NCI-H1694 treated with DMSO at 0.1 percent for 48 hours (cell line): Measurements from ENCODE around the gene THOC2.
"Not testable (repeated sequence)": the region's sequence is repeated elsewhere in the genome, so short reads cannot be mapped to it uniquely, and the experiment has no call there.

Experiments used
- DNase-seq: peaks from one replicate; lab custom pipeline; 2025; lab: John Stamatoyannopoulos, UW

Gene THOC2

DNA sequence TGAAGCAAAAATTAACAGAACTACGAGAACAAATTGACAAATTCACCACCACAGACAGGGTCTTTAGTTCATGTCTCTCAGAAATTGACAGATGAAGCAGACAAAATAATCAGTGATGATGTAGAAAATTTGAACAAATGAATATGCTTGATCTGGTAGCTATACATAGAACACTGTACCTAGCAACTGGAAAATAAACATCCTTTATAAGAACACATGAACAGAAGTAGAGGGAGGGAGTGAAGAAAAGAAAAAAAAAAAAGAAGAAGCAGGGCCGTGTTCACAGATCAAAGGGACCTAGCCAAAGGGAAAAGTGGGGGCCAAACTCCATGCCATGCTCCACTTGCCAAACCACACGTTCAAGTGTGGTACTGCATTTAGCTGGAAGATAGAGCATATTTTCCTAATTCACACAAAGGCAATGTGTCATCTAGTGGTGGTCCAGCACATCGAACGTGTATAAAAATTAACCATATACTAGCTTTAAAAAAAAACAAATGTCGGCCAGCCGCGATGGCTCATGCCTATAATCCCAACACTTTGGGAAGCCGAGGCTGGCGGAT is 5.6 kb upstream of the THOC2 start:
- no peak for DNase-seq

DNA sequence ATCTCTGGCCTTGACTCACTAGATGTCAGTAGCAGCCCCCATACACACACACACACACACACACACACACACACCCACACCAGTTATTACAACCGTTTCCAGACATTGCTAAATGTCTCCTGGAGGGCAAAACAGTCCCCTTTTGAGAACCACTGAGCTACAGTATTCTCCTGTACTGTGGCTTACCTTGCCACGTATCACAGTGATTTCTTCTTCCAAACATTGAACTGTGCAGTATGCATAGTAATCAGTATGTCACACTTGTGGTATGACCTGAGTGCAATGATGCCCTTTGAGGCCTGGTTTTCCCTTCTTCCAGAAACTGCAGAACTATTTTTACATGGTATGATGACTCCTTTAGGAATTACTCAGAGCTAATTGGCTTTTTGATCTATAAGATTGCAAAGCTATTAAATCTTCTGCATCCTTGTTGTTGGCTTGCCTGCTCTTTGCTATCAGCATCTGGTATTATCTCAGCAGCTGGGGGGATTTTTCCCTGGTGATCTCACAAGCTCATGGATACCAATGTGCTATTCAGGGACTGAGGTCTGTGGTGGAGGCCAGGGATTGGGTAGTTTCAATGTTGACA is 3.6 kb upstream of the THOC2 start:
- no peak for DNase-seq

DNA sequence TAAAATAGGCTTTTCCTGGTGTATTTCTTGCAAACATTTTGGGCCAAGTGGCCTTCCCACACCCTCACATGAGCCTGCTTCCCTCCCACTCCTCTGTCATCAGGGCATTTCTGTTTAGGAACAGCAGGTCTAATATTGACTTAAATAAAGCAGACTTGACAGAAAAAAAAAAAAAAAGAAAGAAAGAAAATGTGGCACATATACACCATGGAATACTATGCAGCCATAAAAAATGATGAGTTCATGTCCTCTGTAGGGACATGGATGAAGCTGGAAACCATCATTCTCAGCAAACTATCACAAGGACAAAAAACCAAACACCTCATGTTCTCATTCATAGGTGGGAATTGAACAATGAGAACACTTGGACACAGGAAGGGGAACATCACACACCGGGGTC is 2.3 kb upstream of the THOC2 start:
- DNase-seq, result not testable (repeated sequence)

DNA sequence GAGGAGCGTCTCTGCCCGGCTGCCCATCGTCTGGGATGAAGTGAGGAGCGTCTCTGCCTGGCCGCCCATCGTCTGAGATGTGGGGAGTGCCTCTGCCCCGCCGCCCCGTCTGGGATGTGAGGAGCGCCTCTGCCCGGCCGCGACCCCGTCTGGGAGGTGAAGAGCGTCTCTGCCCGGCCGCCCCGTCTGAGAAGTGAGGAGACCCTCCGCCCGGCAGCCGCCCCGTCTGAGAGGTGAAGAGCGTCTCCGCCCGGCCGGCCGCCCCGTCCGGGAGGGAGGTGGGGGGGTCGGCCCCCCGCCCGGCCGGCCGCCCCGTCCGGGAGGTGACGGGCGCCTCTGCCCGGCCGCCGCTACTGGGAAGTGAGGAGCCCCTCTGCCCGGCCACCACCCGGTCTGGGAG is 1.2 kb upstream of the THOC2 start:
- not testable (repeated sequence) for DNase-seq

DNA sequence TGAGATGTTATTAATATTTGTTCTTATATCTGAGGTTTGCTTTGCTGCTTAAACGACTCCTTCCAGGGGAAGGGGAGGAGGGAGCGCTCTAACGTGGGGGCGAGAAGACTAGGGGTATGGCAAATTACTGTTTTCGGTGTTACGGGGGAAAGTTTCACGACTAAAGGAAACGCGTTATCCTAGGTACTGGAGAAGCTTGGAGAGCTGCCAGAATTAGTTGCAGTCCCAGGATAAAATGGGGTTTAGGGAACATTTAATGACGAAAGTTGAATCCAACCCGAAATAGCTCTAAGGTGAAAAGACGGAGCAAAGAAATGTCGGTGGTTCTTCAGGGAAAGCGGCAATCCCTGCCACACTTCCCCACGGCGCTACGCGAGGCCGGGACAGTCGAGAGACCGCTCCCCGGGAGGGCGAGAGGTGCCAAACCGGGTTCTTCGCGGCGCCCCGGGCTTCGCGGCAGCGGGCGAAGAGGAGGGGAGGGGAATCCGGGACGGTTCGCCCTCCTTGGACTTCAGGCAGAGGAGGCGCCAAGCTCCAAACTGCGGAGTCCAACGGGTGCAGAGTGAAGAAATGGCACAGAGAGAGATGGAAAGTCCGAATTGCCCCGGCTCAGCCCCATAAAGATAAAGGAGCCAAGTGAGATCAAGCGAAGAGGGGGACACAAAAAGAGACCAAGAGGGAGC is 724 bp downstream of the THOC2 start:
- DNase-seq, result no peak

DNA sequence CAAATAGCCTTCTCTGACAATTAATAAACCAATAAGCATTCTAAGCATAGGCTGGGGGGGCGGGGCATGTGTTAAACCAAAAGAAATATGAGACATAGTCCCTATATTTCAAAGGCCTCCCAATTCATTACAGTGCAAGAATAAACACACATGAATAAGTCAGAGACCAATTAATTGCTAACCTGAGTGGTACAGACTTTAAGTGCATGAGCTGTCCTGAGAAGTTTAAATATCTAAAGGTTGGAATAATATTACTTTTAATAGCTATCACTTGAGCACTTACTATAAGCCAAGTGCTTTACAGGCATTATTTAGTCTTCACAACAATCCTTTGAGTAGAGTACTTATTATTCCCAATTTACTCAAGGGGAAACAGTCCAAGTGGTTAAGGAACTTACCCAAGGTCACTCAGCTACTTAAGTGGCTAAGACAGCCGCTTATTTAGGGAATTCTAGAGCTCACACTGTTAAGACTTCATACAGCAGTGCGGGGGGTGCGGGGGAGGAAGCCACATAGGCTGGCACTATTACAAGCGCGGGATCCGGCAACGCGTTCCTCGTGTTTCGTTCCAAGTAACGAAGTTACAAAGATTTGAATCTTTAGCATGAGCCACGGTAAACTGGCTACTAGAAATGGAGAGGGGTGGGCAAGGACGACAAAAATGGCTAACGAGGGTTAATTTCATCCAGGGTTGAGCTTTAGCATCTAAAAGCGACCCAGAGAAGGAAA is 1.4 kb downstream of the THOC2 start:
- no peak for DNase-seq

DNA sequence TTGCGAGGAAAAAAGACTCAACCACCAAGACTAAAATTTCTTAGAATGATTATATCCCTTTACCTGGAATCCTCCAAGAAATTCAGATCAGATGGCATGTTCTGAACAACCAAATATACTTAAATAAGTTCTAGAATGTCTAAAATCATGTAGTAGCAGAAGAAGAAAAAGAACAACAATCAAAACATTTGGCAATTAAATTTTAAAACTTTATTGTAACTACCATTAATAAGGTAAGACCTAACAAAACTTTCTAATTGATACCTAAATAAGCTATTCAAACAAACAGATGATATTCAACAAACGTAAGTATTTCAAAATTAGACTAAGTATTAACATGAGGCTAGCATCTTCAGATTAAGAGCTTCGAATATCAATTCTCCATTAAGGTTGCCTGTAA is 4.3 kb downstream of the THOC2 start:
- no peak for DNase-seq

DNA sequence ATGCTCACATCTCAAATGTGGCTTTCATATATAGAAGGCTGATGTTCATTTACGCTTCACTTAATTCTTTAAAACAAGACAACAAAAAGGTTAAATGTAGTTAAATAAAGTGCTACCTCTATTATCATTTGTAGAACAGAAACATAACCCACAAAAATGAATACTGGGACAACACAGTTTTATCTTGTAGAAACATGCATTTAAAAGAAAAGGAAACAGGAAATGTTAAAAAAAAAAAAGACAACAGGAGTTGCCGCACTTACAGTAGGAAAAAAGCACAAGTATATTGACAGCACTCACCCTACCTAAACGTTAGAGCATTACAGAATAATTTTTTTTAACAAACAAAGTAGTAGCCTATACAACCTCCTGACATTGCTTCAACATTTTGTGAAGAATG is 4.8 kb downstream of the THOC2 start:
- no peak for DNase-seq

DNA sequence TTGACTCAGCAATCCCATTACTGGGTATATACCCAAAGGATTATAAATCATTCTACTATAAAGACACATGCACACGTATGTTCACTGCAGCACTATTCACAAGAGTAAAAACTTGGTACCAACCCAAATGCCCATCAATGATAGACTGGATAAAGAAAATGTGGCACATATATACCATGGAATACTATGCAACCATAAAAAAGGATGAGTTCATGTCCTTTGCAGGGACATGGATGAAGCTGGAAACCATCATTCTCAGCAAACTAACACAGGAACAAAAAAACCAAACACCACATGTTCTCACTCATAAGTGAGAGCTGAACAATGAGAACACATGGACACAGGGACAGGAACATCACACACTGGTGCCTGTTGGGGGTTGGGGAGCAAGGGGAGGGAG is 10.7 kb downstream of the THOC2 start:
- DNase-seq, result not testable (repeated sequence)

DNA sequence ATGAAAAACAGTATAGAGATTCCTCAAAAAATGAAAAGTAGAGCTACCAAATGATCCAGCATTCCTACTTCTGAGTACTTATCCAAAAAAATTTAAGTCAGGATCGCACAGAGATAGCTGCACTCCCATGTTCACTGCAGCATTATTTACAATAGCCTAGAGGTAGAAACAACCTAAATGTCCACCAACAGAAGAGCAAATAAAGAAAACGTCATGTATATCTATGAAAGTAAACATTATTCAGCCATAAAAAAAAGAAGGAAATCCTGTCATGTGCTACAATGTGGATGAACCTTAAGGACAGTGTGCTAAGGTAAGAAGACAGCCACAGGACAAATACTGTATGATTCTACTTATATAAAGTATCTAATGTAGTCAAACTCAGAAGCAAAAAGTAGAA is 12.4 kb downstream of the THOC2 start:
- no peak for DNase-seq

DNA sequence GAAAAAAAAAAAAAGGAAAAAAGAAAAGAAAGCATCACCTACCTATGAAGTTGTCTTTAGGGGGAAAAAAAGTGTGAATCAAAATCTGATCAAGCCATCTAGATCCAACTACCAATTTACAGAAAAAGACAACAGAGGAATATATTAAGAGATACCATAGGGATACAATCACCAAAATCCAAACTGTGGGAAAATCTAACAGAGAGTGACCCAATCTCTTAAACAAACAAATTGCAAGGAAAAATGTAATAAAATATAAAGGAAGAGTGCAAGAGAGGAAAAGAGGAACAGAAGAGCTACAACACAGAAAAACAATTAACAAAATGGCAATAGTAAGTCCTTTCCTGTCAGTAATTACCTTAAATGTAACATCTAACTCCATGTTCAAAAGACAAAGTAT is 19.0 kb downstream of the THOC2 start:
- DNase-seq, result no peak

DNA sequence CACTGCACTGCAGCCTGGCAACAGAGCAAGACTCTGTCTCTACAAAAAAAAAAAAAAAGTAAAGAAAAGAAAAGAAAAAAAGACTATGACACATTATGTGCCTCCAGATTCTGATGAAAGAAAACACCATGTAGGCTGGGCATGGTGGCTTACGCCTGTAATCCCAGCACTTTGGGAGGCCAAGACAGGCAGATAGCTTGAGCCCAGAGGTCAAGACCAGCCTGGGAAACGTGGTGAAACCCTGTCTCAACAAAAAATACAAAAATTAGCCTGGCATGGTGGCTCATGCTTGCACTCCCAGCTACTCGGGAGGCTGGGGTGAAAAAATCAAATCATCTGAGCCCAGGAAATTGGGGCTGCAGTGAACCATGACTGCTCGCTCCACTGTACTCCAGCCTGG is 19.4 kb downstream of the THOC2 start:
- no peak for DNase-seq

DNA sequence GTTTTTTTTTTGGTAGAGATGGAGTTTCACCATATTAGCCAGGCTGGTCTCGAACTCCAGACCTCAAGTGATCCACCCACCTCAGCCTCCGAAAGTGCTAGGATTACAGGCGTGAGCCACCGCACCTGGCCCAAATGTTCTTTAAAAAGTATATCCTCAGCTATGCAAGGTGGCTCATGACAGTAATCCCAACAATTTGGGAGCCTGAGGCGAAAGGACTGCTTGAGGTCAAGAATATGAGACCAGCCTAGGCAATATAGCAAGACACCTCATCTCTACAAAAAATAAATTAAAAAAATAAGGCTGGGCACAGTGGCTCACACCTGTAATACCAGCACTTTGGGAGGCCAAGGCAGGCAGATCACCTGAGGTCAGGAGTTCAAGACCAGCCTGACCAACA is 21.7 kb downstream of the THOC2 start:
- not testable (repeated sequence) for DNase-seq

DNA sequence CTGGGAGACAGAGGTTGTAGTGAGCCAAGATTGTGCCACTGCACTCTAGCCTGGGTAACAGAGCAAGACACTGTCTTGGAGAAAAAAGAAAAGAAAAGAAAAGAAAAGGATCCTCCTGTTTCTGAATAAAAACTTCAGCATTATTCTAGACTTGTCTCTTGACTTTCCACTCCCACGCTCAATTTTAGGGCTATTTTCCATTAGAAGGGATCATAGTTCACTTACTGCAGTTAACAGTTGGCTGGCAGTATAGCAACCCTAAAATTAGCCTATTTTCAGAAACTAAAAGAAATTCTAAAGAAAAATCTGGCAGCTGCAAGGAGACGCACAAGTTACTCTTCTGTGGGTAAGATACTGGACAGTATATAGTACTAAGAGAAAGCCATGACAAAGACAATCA is 28.1 kb downstream of the THOC2 start:
- DNase-seq, result no peak

DNA sequence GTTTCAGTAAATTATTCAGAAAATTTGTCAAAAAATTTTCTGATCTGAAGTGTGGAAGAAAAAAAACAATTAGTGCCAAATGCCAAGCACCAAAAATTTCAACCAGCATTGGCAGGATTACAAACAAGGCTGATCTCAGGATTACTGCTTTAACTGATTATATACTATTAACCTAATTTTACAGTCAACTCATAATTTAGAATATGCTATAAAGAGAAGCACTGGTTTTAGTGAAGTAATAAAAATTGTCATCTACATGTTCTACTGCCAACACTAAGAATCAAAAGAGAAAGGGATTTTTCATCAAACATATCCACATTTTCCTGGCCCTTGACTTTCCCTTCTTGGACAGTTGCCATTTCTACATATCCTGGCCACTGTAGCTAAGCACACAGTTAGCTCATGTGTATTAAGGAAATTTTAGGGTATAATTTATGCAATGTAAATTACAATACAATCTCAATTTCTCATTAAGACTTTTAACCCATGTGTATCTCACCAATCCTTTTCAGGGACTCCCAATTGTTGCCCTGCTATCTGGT is 33.8 kb downstream of the THOC2 start:
- DNase-seq, result no peak

DNA sequence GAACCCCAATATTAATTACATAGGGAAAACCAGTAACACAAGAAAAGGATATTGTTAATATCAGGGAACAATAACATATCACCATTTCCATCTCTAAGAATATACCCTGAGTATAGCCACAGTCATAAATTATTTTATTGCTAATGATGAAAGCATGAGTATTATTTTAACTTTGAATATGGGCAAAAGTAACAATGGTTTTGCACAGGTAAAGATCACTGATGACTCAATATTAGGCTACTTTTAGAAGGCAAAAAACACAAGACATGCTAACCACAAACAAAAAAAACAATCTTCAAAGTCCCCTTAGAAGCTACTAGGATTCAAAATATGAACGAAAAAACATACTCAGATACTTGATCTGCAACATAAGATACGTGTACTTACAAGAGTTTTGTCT is 36.5 kb downstream of the THOC2 start:
- DNase-seq, result no peak

DNA sequence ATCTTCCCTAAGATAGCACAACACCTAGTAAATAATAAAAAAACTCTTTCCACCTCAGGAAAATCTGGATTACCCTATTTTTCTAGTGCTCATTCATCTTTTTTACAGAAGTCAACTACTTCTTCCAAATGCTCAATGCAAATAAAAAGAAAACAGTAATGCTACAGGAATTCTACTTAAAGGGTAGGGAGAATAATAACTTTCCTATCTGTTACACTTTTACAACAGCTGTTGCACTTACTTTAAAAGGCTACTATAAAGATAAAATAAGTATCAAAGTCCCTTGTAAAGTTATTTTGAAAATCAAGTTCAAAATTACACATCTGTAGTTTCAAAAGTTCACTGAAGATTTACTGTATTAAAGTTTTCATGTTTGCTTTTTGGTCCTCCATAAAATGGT is 37.6 kb downstream of the THOC2 start:
- DNase-seq, result no peak

DNA sequence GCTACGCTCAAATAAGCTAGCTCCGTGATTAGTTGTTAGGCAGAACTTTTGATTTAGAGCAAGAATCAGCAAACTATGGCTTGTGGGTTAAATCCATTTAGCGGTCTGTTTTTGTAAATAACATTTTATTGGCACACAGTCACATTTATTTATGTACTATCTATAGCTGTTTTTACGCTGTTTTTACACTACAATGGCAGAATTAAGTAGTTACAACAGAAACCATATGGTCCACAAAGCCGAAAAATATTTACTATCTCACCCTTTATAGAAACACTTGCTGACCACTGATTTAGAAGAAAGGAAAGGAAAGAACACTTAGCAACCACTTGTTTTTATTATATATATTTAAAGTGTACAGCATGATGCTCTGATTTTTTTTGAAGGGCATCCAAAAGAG is 41.1 kb downstream of the THOC2 start:
- DNase-seq, result no peak

DNA sequence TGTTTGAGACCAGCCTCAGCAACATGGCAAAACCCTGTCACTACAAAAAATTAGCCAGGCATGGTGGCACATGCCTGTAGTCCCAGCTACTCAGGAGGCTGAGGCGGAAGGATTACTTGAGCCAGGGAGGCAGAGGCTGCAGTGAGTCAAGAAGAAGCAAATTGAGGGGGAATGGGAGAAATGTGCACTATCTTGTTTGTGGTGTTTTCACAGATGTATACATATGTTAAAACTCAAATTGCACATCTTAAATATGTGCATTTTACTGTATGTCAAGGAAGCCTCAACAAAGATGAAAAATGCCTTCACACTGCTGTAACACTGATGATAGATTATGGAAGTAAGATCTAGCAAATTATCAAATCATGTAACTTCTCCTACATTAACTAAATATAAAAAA is 44.3 kb downstream of the THOC2 start:
- DNase-seq, result no peak

DNA sequence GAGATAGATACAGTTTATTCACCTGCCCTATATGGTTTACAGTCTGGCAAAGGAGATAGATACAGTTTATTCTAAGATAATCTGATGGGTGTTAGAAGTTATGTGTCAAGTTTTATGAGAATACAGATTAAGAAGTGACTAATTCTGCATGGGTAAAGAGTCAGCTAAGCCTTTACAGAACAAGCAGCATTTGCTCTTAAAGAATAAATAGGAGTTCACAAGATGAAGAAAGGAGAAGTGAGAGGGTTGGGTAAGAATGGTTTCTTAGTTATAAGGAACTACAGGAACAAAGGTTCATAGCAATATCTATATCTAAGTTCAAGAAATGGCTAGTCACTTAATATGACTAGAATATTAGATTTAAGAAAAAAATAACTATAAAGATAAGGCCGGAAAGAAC is 47.6 kb downstream of the THOC2 start:
- DNase-seq, result no peak

DNA sequence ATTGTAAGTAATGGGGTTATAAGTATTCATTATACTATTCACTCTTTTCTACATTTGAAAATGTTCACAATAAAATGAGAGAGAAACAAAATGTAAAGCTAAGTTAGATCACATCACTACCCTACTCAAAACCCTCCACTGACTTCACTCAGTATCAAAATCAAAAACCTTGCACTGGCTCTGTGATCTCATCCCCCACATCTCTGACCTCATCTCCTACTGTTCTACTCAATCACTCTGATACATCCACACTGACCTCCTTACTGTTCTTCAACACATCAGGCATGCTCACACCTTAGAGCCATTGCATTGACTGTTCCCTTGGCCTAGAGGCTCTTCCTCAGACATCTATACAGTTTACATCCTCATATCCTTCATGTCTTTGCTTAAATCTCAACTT is 50.7 kb downstream of the THOC2 start:
- DNase-seq, result no peak

DNA sequence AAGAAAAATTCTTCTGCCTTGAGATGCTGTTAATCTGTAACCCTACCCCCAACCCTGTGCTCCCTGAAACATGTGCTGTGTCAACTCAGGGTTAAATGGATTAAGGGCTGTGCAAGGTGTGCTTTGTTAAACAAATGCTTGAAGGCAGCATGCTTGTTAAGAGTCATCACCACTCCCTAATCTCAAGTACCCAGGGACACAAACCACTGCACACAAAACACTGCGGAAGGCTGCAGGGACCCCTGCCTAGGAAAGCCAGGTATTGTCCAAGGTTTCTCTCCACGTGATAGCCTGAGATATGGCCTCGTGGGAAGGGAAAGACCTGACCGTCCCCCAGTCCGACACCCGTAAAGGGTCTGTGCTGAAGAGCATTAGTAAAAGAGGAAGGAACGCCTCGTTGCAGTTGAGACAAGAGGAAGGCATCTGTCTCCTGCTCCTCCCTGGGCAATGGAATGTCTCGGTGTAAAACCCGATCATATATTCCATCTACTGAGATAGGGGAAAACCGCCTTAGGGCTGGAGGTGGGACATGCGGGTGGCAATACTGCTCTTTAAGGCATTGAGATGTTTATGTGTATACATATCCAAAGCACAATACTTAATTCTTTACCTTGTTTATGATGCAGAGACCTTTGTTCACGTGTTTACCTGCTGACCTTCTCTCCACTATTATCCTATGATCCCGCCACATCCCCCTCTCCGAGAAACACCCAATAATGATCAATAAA is 53.0 kb downstream of the THOC2 start:
- not testable (repeated sequence) for DNase-seq
